HEK293 (cell line): ENCODE measurements around the gene SLC10A7.

Source experiments
- CTCF ChIA-PET: fragments of 350-600 bp; formaldehyde crosslinking; extraction: SDS; loops from one replicate; lab custom pipeline; 2021; ENCODE audit warnings: antibody characterized with exemption; lab: Yijun Ruan, JAX
- POLR2A ChIA-PET: fragments of 300-600 bp; formaldehyde crosslinking; extraction: SDS; loops from one replicate; lab custom pipeline; 2020; ENCODE audit warnings: antibody characterized with exemption, inconsistent platforms; lab: Yijun Ruan, JAX
- H3K27ac ChIP-seq: fragments of 200-500 bp; sonication (Bioruptor generic); 2 replicates; pipeline ENCODE4 v1.5.1; 2014; ENCODE audit warnings: low read depth, low read length, control low read depth, inconsistent platforms; ENCODE audit errors: extremely low read depth
- H3K36me3 ChIP-seq, 2 experiments: fragments of 200-500 bp in 1 of 2; sonication (Bioruptor generic) in 1 of 2; 1 replicate in 1 of 2; 2 replicates in 1 of 2; pipeline ENCODE4 v1.5.1; 2014 to 2017; ENCODE audit warnings: inconsistent platforms in 2 of 2, low read length in 2 of 2; ENCODE audit not compliant: control insufficient read depth in 2 of 2, insufficient read depth in 1 of 2
- H3K4me1 ChIP-seq: fragments of 200-500 bp; sonication (Bioruptor generic); 2 replicates; pipeline ENCODE4 v1.5.1; 2014; ENCODE audit warnings: mild to moderate bottlenecking, low read length, inconsistent platforms; ENCODE audit not compliant: control insufficient read depth, insufficient read depth
- H3K4me3 ChIP-seq: 2 replicates; pipeline ENCODE4 v1.5.1; 2011; ENCODE audit warnings: low read depth, mild to moderate bottlenecking, control low read depth, low read length, moderate library complexity
- H3K9me3 ChIP-seq: fragments of 200-500 bp; sonication (Bioruptor generic); 2 replicates; pipeline ENCODE4 v1.5.1; 2014; ENCODE audit warnings: low read depth, low read length, inconsistent platforms; ENCODE audit not compliant: control insufficient read depth, insufficient read depth
- BCL11A ChIP-seq: fragments of 450-650 bp; formaldehyde crosslinking; IDR thresholded peaks from 2 replicates; pipeline ENCODE4 v1.5.1; 2016; ENCODE audit warnings: low read depth, missing biosample characterization, missing genetic modification characterization
- CTCF ChIP-seq: fragments of 450-650 bp; formaldehyde crosslinking; IDR thresholded peaks from 2 replicates; pipeline ENCODE4 v1.5.1; 2016; ENCODE audit warnings: missing biosample characterization, missing genetic modification characterization
- GLI2 ChIP-seq: fragments of 450-650 bp; formaldehyde crosslinking; IDR thresholded peaks from 2 replicates; pipeline ENCODE4; 2017; ENCODE audit warnings: missing biosample characterization, missing genetic modification characterization, low read depth, borderline replicate concordance
- KLF16 ChIP-seq: fragments of 450-650 bp; formaldehyde crosslinking; IDR thresholded peaks from 2 replicates; pipeline ENCODE4 v1.5.1; 2017; ENCODE audit warnings: missing biosample characterization, missing genetic modification characterization
- PATZ1 ChIP-seq: fragments of 450-650 bp; formaldehyde crosslinking; IDR thresholded peaks from 2 replicates; pipeline ENCODE4 v1.5.1; 2016; ENCODE audit warnings: missing biosample characterization, missing genetic modification characterization
- REST ChIP-seq: fragments of 450-650 bp; formaldehyde crosslinking; IDR thresholded peaks from 2 replicates; pipeline ENCODE4 v1.5.1; 2016; ENCODE audit warnings: missing biosample characterization, missing genetic modification characterization
- ZBTB11 ChIP-seq: fragments of 450-650 bp; formaldehyde crosslinking; conservative IDR thresholded peaks from 2 replicates; pipeline ENCODE4 v1.5.1; 2016; ENCODE audit warnings: low read depth, missing biosample characterization, missing genetic modification characterization
- ZBTB21 ChIP-seq: fragments of 450-650 bp; formaldehyde crosslinking; IDR thresholded peaks from 2 replicates; pipeline ENCODE4 v1.5.1; 2017; ENCODE audit warnings: missing biosample characterization, missing genetic modification characterization
- ZBTB48 ChIP-seq: fragments of 450-650 bp; formaldehyde crosslinking; IDR thresholded peaks from 2 replicates; pipeline ENCODE4 v1.5.1; 2016; ENCODE audit warnings: missing biosample characterization, missing genetic modification characterization
- ZNF148 ChIP-seq: fragments of 450-650 bp; formaldehyde crosslinking; IDR thresholded peaks from 2 replicates; pipeline ENCODE4 v1.5.0; 2017; ENCODE audit warnings: missing biosample characterization, missing genetic modification characterization, borderline replicate concordance
- ZNF16 ChIP-seq: fragments of 450-650 bp; formaldehyde crosslinking; IDR thresholded peaks from 2 replicates; pipeline ENCODE4 v1.5.1; 2016; ENCODE audit warnings: low read depth, missing biosample characterization, missing genetic modification characterization
- ZNF175 ChIP-seq: fragments of 450-650 bp; formaldehyde crosslinking; IDR thresholded peaks from 2 replicates; pipeline ENCODE4 v1.5.1; 2016; ENCODE audit warnings: missing biosample characterization, missing genetic modification characterization
- ZNF2 ChIP-seq: fragments of 450-650 bp; formaldehyde crosslinking; IDR thresholded peaks from 2 replicates; pipeline ENCODE4 v1.5.1; 2016; ENCODE audit warnings: missing biosample characterization, missing genetic modification characterization
- ZNF266 ChIP-seq: fragments of 450-650 bp; formaldehyde crosslinking; IDR thresholded peaks from 2 replicates; pipeline ENCODE4 v1.5.1; 2016; ENCODE audit warnings: missing biosample characterization, missing genetic modification characterization, low read depth
- ZNF555 ChIP-seq: fragments of 450-650 bp; formaldehyde crosslinking; conservative IDR thresholded peaks from 2 replicates; pipeline ENCODE4 v1.5.1; 2017; ENCODE audit warnings: missing biosample characterization, mild to moderate bottlenecking, missing genetic modification characterization, inconsistent platforms
- ZNF629 ChIP-seq: fragments of 450-650 bp; formaldehyde crosslinking; IDR thresholded peaks from 2 replicates; pipeline ENCODE4 v1.5.1; 2017; ENCODE audit warnings: missing biosample characterization, missing genetic modification characterization
- ZNF692 ChIP-seq: fragments of 450-650 bp; formaldehyde crosslinking; IDR thresholded peaks from 2 replicates; pipeline ENCODE4 v1.5.1; 2016; ENCODE audit warnings: missing biosample characterization, missing genetic modification characterization
- ZNF701 ChIP-seq: fragments of 450-650 bp; formaldehyde crosslinking; IDR thresholded peaks from 2 replicates; pipeline ENCODE4 v1.5.1; 2016; ENCODE audit warnings: missing biosample characterization, missing genetic modification characterization
- ZNF837 ChIP-seq: fragments of 450-650 bp; formaldehyde crosslinking; IDR thresholded peaks from 2 replicates; pipeline ENCODE4 v1.5.1; 2016; ENCODE audit warnings: missing biosample characterization, missing genetic modification characterization

SLC10A7 gene

GRCh38 chr4:146257511-146257910, 264.2 kb downstream of the SLC10A7 start:
- Histone ChIP-seq H3K9me3 (no peaks in the 10 kb centered on the region), H3K36me3 (no peaks in the 10 kb centered on the region), H3K27ac (no peak overlapping the region), H3K4me1 (no peaks in the 10 kb centered on the region), H3K4me3 (no peak overlapping the region)
- TF ChIP-seq KLF16 (tag by site-specific recombination) (no peak), ZNF837 (no peak), ZBTB11 (tag by site-specific recombination) (no peak), ZNF692 (tag by site-specific recombination) (no peak), PATZ1 (no peak), BCL11A (tag by site-specific recombination) (no peak), ZNF629 (tag by site-specific recombination) (no peak), CTCF (tag by site-specific recombination) (no peak), REST (no peak), ZNF701 (tag by site-specific recombination) (no peak)
- CTCF ChIA-PET, result no interaction called here
- POLR2A ChIA-PET, result no interaction called here

GRCh38 chr4:146256328-146256727, 265.4 kb downstream of the SLC10A7 start:
- no peak overlapping the region for H3K4me3 ChIP-seq

More at GRCh38 chr4:146256328-146256727, 265.4 kb downstream of the SLC10A7 start:
- Histone ChIP-seq H3K36me3 (no peaks in the 10 kb centered on the region), H3K4me1 (no peaks in the 10 kb centered on the region), H3K9me3 (no peaks in the 10 kb centered on the region), H3K27ac (no peak overlapping the region)
- TF ChIP-seq ZNF555 (no peak), ZNF175 (no peak), GLI2 (tag by site-specific recombination) (no peak), ZNF266 (tag by site-specific recombination) (no peak), ZNF2 (tag by site-specific recombination) (no peak), ZBTB21 (no peak), ZNF148 (tag by site-specific recombination) (no peak), ZNF16 (tag by site-specific recombination) (no peak), ZBTB48 (no peak)
- CTCF ChIA-PET, result no interaction called here
- POLR2A ChIA-PET, result no interaction called here
